PFSK-1 (cell line): Measurements from ENCODE around the gene ATP5F1E.

ENCODE experiments used
- POLR2AphosphoS5 ChIP-seq: IDR thresholded peaks from 2 replicates; pipeline ENCODE4 v1.6.1; 2012; ENCODE audit warnings: low read depth, mild to moderate bottlenecking, control low read depth, low read length, moderate library complexity
- TF ChIP-seq, protein P1 (sequence below), 2 experiments: IDR thresholded peaks; 2 replicates each; pipeline versions ENCODE4 v1.6.1 to v1.8.0; 2011 to 2012; ENCODE audit warnings: low read depth in 2 of 2, low read length in 2 of 2, control low read depth in 1 of 2, inconsistent platforms in 1 of 2, mild to moderate bottlenecking in 1 of 2, moderate library complexity in 1 of 2; ENCODE audit not compliant: insufficient read depth in 1 of 2

DNA sequence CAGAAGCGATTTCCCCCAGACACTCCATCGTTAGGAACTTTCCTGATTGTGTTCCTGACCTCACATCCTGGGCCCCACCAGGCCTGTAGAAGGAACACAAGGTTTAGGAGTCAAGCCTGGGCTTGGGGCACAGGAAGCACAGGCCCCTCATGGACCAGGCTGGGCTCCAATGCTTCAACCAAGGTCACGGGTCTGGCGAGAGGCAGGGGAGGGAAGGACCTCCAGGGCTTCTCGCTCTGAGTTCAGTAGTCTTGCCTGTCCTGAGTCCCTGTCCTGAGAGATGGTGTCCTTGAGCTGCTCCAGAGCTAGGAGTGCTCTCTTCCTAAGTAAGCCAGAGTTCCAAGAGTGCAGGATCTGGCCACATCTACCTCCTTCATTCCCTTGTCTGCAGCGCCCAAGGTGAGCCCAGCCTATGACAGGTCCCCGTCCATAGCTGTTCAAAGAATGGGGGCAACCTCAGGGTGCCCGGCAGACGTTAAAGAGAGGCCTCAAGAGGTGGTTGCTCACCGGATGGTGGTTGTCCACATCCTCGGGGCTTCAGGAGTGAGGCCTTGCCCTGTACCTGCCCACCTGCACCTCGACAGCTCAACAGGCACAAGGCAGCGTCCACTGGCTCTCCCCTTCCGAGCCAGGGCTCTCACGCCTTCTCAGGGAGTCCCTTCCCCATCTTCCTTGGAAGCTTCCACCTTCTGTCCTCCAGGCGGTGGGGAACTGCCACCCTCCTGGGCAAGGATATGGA lies 14.5 kb downstream of the ATP5F1E start:
- TF ChIP-seq POLR2AphosphoS5, result no peak
- TF ChIP-seq, protein P1, sequence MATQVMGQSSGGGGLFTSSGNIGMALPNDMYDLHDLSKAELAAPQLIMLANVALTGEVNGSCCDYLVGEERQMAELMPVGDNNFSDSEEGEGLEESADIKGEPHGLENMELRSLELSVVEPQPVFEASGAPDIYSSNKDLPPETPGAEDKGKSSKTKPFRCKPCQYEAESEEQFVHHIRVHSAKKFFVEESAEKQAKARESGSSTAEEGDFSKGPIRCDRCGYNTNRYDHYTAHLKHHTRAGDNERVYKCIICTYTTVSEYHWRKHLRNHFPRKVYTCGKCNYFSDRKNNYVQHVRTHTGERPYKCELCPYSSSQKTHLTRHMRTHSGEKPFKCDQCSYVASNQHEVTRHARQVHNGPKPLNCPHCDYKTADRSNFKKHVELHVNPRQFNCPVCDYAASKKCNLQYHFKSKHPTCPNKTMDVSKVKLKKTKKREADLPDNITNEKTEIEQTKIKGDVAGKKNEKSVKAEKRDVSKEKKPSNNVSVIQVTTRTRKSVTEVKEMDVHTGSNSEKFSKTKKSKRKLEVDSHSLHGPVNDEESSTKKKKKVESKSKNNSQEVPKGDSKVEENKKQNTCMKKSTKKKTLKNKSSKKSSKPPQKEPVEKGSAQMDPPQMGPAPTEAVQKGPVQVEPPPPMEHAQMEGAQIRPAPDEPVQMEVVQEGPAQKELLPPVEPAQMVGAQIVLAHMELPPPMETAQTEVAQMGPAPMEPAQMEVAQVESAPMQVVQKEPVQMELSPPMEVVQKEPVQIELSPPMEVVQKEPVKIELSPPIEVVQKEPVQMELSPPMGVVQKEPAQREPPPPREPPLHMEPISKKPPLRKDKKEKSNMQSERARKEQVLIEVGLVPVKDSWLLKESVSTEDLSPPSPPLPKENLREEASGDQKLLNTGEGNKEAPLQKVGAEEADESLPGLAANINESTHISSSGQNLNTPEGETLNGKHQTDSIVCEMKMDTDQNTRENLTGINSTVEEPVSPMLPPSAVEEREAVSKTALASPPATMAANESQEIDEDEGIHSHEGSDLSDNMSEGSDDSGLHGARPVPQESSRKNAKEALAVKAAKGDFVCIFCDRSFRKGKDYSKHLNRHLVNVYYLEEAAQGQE (IDR thresholded peaks at IDR 0.05; ENCODE audit: insufficient read depth in 1 of 2, low read depth in 2 of 2, low read length in 2 of 2), result no peak
